GM12878 (cell line): ENCODE measurements around the gene CDYL2. TPM values are rescaled to one million over a fixed set of nuclear protein-coding genes. Genes with fewer than 3 reads are reported as not detected.

ENCODE experiments used
- ATAC-seq: fragments of 200-7000 bp; cut with Tn5 transposase; 3 replicates; pipeline ENCODE4 v1.9.1; 2020; ENCODE audit warnings: mild to moderate bottlenecking, moderate library complexity
- BruUV-seq: library from RNA; stranded (reverse); fragments of 400-500 nt; replicated peaks from 2 replicates; lab custom pipeline; 2021; lab: Mats Ljungman, UMichigan
- CTCF ChIA-PET: fragments of 300-600 bp; sonication (Branson Sonifier 250); formaldehyde crosslinking; extraction: SDS; loops from one replicate; lab custom pipeline; 2021; ENCODE audit warnings: inconsistent platforms; lab: Yijun Ruan, JAX
- POLR2A ChIA-PET: fragments of 350-600 bp; formaldehyde crosslinking; extraction: SDS; loops from one replicate; lab custom pipeline; 2021; ENCODE audit warnings: inconsistent platforms; lab: Charles Lee
- RAD21 ChIA-PET: fragments of 300-600 bp; sonication (Branson Sonifier 250); formaldehyde crosslinking; loops from one replicate; lab custom pipeline; 2023; ENCODE audit warnings: antibody characterized with exemption; ENCODE audit not compliant: unreplicated experiment; lab: Charles Lee
- SMC1A ChIA-PET: fragments of 300-600 bp; sonication (Branson Sonifier 250); formaldehyde crosslinking; loops from one replicate; lab custom pipeline; 2023; ENCODE audit not compliant: unreplicated experiment, uncharacterized antibody; lab: Charles Lee
- DNase-seq: peaks from one replicate; pipeline ENCODE4 v3.0.0-alpha.2; 2011; ENCODE audit warnings: low read depth, low spot score
- FAIRE-seq: peaks from 3 replicates; lab custom pipeline; 2011; peaks lifted over from hg19 to GRCh38; lab: Jason Lieb, UNC
- H2AFZ ChIP-seq: 2 replicates; pipeline ENCODE4 v1.6.0; 2011; ENCODE audit warnings: low read depth, low read length, control low read depth; ENCODE audit not compliant: control insufficient read depth
- H3K27ac ChIP-seq: 2 replicates; pipeline ENCODE4 v1.5.1; 2011; ENCODE audit warnings: control low read depth; ENCODE audit not compliant: control insufficient read depth, insufficient read depth
- H3K27me3 ChIP-seq, 2 experiments: replicated peaks in 1 of 2; 2 replicates each; pipeline versions ENCODE4 v1.6.0 to v1.6.1; 2011; ENCODE audit warnings: low read length in 1 of 2; ENCODE audit not compliant: control insufficient read depth in 2 of 2, insufficient read depth in 2 of 2
- H3K36me3 ChIP-seq, 2 experiments: 2 replicates each; pipeline ENCODE4 v1.5.1; 2011; ENCODE audit warnings: low read length in 1 of 2; ENCODE audit not compliant: control insufficient read depth in 2 of 2, insufficient read depth in 2 of 2
- H3K4me1 ChIP-seq: 2 replicates; pipeline ENCODE4 v1.6.1; 2011; ENCODE audit warnings: mild to moderate bottlenecking, low read length, moderate library complexity, mixed read lengths; ENCODE audit not compliant: control insufficient read depth, insufficient read depth
- H3K4me2 ChIP-seq: 2 replicates; pipeline ENCODE4 v1.6.0; 2011; ENCODE audit warnings: control low read depth; ENCODE audit not compliant: control insufficient read depth, insufficient read depth
- H3K4me3 ChIP-seq: fragments of 200-600 bp; sonication (generic); 2 replicates; pipeline ENCODE4 v1.5.1; 2016
- H3K79me2 ChIP-seq: 2 replicates; pipeline ENCODE4 v1.6.0; 2011; ENCODE audit warnings: low read length; ENCODE audit not compliant: control insufficient read depth, insufficient read depth
- H3K9ac ChIP-seq: 2 replicates; pipeline ENCODE4 v1.8.0; 2011; ENCODE audit warnings: low read length, control low read depth, mixed read lengths; ENCODE audit not compliant: control insufficient read depth, insufficient read depth
- H3K9me3 ChIP-seq: replicated peaks from 3 replicates; pipeline ENCODE4 v1.5.1; 2011; ENCODE audit warnings: mild to moderate bottlenecking, low read length; ENCODE audit not compliant: control insufficient read depth, insufficient read depth
- H4K20me1 ChIP-seq: 2 replicates; pipeline ENCODE4 v1.6.0; 2011; ENCODE audit not compliant: control insufficient read depth, insufficient read depth
- CREM ChIP-seq: IDR thresholded peaks from 2 replicates; pipeline ENCODE4 v1.6.1; 2014; ENCODE audit warnings: antibody characterized with exemption, low read depth
- ETV6 ChIP-seq, 2 experiments: fragments of 450-650 bp in 1 of 2; IDR thresholded peaks in 1 of 2; conservative IDR thresholded peaks in 1 of 2; 2 replicates each; pipeline ENCODE4 v1.6.1; 2014; ENCODE audit warnings: antibody characterized with exemption in 1 of 2, borderline replicate concordance in 1 of 2, low read depth in 1 of 2, mild to moderate bottlenecking in 1 of 2, moderate library complexity in 1 of 2
- GATAD2B ChIP-seq: fragments of 450-650 bp; conservative IDR thresholded peaks from 2 replicates; pipeline ENCODE4 v1.6.1; 2017; ENCODE audit warnings: low read depth, mild to moderate bottlenecking, moderate library complexity
- IRF3 ChIP-seq: fragments of 450-650 bp; IDR thresholded peaks from 2 replicates; pipeline ENCODE4 v1.6.1; 2014; ENCODE audit warnings: mild to moderate bottlenecking
- JUNB ChIP-seq: IDR thresholded peaks from 2 replicates; pipeline ENCODE4 v1.6.1; 2016; ENCODE audit warnings: antibody characterized with exemption, mild to moderate bottlenecking
- NR2C1 ChIP-seq: fragments of 450-650 bp; IDR thresholded peaks from 2 replicates; pipeline ENCODE4 v1.6.1; 2017; ENCODE audit warnings: antibody characterized with exemption, mild to moderate bottlenecking, moderate library complexity
- PKNOX1 ChIP-seq: fragments of 450-650 bp; IDR thresholded peaks from 2 replicates; pipeline ENCODE4 v1.6.1; 2016; ENCODE audit warnings: mild to moderate bottlenecking
- PML ChIP-seq: IDR thresholded peaks from 2 replicates; pipeline ENCODE4 v1.6.1; 2012; ENCODE audit warnings: low read length, inconsistent platforms
- RAD51 ChIP-seq: fragments of 450-650 bp; IDR thresholded peaks from 2 replicates; pipeline ENCODE4 v1.6.1; 2016; ENCODE audit warnings: moderate library complexity, mild to moderate bottlenecking, inconsistent platforms
- RB1 ChIP-seq: fragments of 450-650 bp; formaldehyde crosslinking; IDR thresholded peaks from 2 replicates; pipeline ENCODE4 v1.6.1; 2017; ENCODE audit warnings: mild to moderate bottlenecking, borderline replicate concordance
- RBBP5 ChIP-seq: fragments of 200-600 bp; sonication (generic); conservative IDR thresholded peaks from 2 replicates; pipeline ENCODE4 v1.6.1; 2016
- RFX5 ChIP-seq: IDR thresholded peaks from 2 replicates; pipeline ENCODE4 v1.6.1; 2011; ENCODE audit warnings: low read depth, low read length, improper control_type of control experiment
- USF2 ChIP-seq: IDR thresholded peaks from 2 replicates; pipeline ENCODE4 v1.6.1; 2011; ENCODE audit warnings: low read depth, low read length, improper control_type of control experiment, borderline replicate concordance
- WGBS: methylation state at CpG from one replicate; pipeline ENCODE4 v1.1.6; 2016; ENCODE audit warnings: low lambda C conversion rate; ENCODE audit not compliant: insufficient replicate concordance, insufficient coverage; ENCODE audit errors: missing lambda C conversion rate; 5-methylcytosine and 5-hydroxymethylcytosine counted together
- in situ Hi-C: fragments of 300-500 bp; cut with MboI; formaldehyde crosslinking; loops from 9 replicates; pipeline ENCODE4 v1.14.3; 2018; ENCODE audit warnings: mixed read lengths
- intact Hi-C: fragments of 100-400 bp; cut with micrococcal nuclease; formaldehyde crosslinking; loops from one replicate; pipeline ENCODE4 v1.14.2; 2022; ENCODE audit not compliant: unreplicated experiment
- polyA plus RNA-seq, 11 experiments: library from polyadenylated mRNA; depleted of rRNA in 4 of 11; unstranded in 6 of 11; stranded (reverse) in 5 of 11; fragments of >200 nt; fragmentation: Nextera tagmentation in 4 of 11; fragmentation: Illumina TruSeq in 1 of 11; extraction: Ambion mirVana in 4 of 11; extraction: Trizol in 1 of 11; gene quantifications; 1 replicate in 1 of 11; 2 replicates in 10 of 11; pipeline versions ENCODE4 v1.2.1 to v1.2.3, GENCODE V29; 2011 to 2016; ENCODE audit warnings: inconsistent platforms in 2 of 11, missing spikeins in 2 of 11, low read depth in 1 of 11
- total RNA-seq, 4 experiments: library from RNA; depleted of rRNA in 3 of 4; stranded (reverse); fragments of >200 nt in 3 of 4; fragmentation: Illumina TruSeq in 1 of 4; extraction: Trizol in 1 of 4; gene quantifications; 2 replicates each; pipeline versions ENCODE4 v1.2.1 to v1.2.3, GENCODE V29; 2013 to 2021

The CDYL2 gene
- total and polyA plus RNA-seq, 10 of the 15 experiments (the other 5 are each of a cell fraction or from before 2014, with no cell fraction given), result 0.27 to 22.9 (median 3.9) TPM

GRCh38 chr16:80739523-80739922 lies 64.9 kb downstream of the CDYL2 start:
- Histone ChIP-seq H2AFZ (no peak overlapping the region), H3K4me3 (no peak overlapping the region), H3K27ac (no peak overlapping the region), H3K4me2 (no peak overlapping the region), H3K27me3 (no peaks in the 10 kb centered on the region), H3K9ac (no peak overlapping the region), H3K36me3 (no peaks in the 10 kb centered on the region), H3K9me3 (no peaks in the 10 kb centered on the region; the same call in 2 of the 3 replicates), H3K4me1 (no peaks in the 10 kb centered on the region), H3K79me2 (no peaks in the 10 kb centered on the region), H4K20me1 (no peaks in the 10 kb centered on the region)
- TF ChIP-seq RAD51, result no peak
- 0 out of 2 replicates have a peak, but pooled peaks have one; percentile 11 for TF ChIP-seq CREM
- TF ChIP-seq JUNB, result peak; percentile 28; the same call in 1 of the 2 replicates
- intact Hi-C loops, result no loop called here
- POLR2A ChIA-PET, result no interaction called here
- no peak for FAIRE-seq
- 52% methylated on average over 6 of the region's 6 CpGs for WGBS
- no peak for DNase-seq
- in situ Hi-C loops, result no loop called here
- RAD21 ChIA-PET, result no interaction called here
- CTCF ChIA-PET, result interaction anchor here (0.6 to 0.9 kb wide), 2 partner anchors 105 to 212 kb away, joined by 3 to 4 read pairs; no protein-coding TSS in a partner anchor
- BruUV-seq, result no TSS peak
- ATAC-seq, result no peak; the same call in 2 of the 3 replicates
- SMC1A ChIA-PET, result no interaction called here

- 52% methylated on average over 3 of the region's 3 CpGs for WGBS
- no peaks in the 10 kb centered on the region; the same call in 2 of the 3 replicates for H3K9me3 ChIP-seq
- H3K36me3 ChIP-seq, result no peaks in the 10 kb centered on the region
- no peak for FAIRE-seq
- ChIA-PET RAD21 (no interaction called here), SMC1A (no interaction called here), POLR2A (no interaction called here), CTCF (no interaction called here)
- H3K9ac ChIP-seq, result no peak overlapping the region
- BruUV-seq, result no TSS peak
- TF ChIP-seq RB1, result no peak
- TF ChIP-seq NR2C1, result no peak
- no peak for TF ChIP-seq PML
- no peak for TF ChIP-seq RFX5
- TF ChIP-seq ETV6 (conservative IDR thresholded peaks at IDR 0.05 in 1 of 2, IDR thresholded peaks at IDR 0.05 in 1 of 2; ENCODE audit: borderline replicate concordance in 1 of 2, low read depth in 1 of 2), result no peak
- TF ChIP-seq USF2, result no peak
- TF ChIP-seq IRF3, result no peak
- TF ChIP-seq GATAD2B, result no peak
- no peak for TF ChIP-seq PKNOX1
- no peak for TF ChIP-seq RBBP5
- H3K79me2 ChIP-seq, result no peaks in the 10 kb centered on the region
- H3K4me1 ChIP-seq, result no peaks in the 10 kb centered on the region
- intact Hi-C loops, result no loop called here
- in situ Hi-C loops, result no loop called here
- no peak overlapping the region for H3K4me3 ChIP-seq
- ATAC-seq, result no peak
- no peak overlapping the region for H3K4me2 ChIP-seq
- no peak for DNase-seq
- no peaks in the 10 kb centered on the region for H4K20me1 ChIP-seq
- no peaks in the 10 kb centered on the region for H3K27me3 ChIP-seq
- no peak overlapping the region for H3K27ac ChIP-seq
- H2AFZ ChIP-seq, result no peak overlapping the region
Measured at GRCh38 chr16:80738521-80738920, 65.9 kb downstream of the CDYL2 start.
